Astrocyte (in vitro differentiated cells and primary cell): ENCODE data around the gene CBLN3. TPM values are rescaled to one million over a fixed set of nuclear protein-coding genes. Genes with fewer than 3 reads are reported as not detected.

Experiments
- DNase-seq: peaks from one replicate; pipeline ENCODE4 v3.0.0-alpha.2; 2010; ENCODE audit warnings: low read depth
- FAIRE-seq: peaks from 2 replicates; lab custom pipeline; 2011; peaks lifted over from hg19 to GRCh38; lab: Jason Lieb, UNC
- H2AFZ ChIP-seq: 2 replicates; pipeline ENCODE4 v1.6.0; 2012; ENCODE audit warnings: low read depth, low read length, inconsistent platforms
- H3K27ac ChIP-seq: 2 replicates; pipeline ENCODE4 v1.5.1; 2011; ENCODE audit warnings: low read depth, low read length, inconsistent platforms
- H3K27me3 ChIP-seq: 2 replicates; pipeline ENCODE4 v1.6.0; 2011; ENCODE audit warnings: low read length, inconsistent platforms; ENCODE audit not compliant: insufficient read depth
- H3K36me3 ChIP-seq: 2 replicates; pipeline ENCODE4 v1.5.1; 2011; ENCODE audit warnings: low read length, inconsistent platforms; ENCODE audit not compliant: insufficient read depth
- H3K4me1 ChIP-seq: 2 replicates; pipeline ENCODE4 v1.5.1; 2011; ENCODE audit warnings: low read length, inconsistent platforms; ENCODE audit not compliant: insufficient read depth
- H3K4me2 ChIP-seq: 2 replicates; pipeline ENCODE4 v1.6.0; 2012; ENCODE audit warnings: low read length, inconsistent platforms
- H3K4me3 ChIP-seq: 2 replicates; pipeline ENCODE4 v1.5.1; 2011; ENCODE audit warnings: low read depth, mild to moderate bottlenecking, low read length, inconsistent platforms; ENCODE audit not compliant: insufficient read depth
- H3K79me2 ChIP-seq: 2 replicates; pipeline ENCODE4 v1.6.0; 2012; ENCODE audit warnings: mild to moderate bottlenecking, low read length, inconsistent platforms; ENCODE audit not compliant: insufficient read depth
- H3K9ac ChIP-seq: 2 replicates; pipeline ENCODE4 v1.6.0; 2012; ENCODE audit warnings: mild to moderate bottlenecking, low read length, inconsistent platforms
- H3K9me3 ChIP-seq: 2 replicates; pipeline ENCODE4 v1.5.1; 2012; ENCODE audit warnings: low read depth, mild to moderate bottlenecking, low read length, inconsistent platforms; ENCODE audit not compliant: insufficient read depth
- H4K20me1 ChIP-seq: 2 replicates; pipeline ENCODE4 v1.6.0; 2012; ENCODE audit warnings: low read length, inconsistent platforms; ENCODE audit not compliant: insufficient read depth
- H3K27ac Mint-ChIP-seq: one replicate; pipeline ENCODE4 v1.8.0; 2021; ENCODE audit warnings: mild to moderate bottlenecking, mixed read lengths; ENCODE audit not compliant: unreplicated experiment
- H3K27me3 Mint-ChIP-seq: one replicate; pipeline ENCODE4 v1.8.0; 2021; ENCODE audit warnings: low read depth, mixed read lengths; ENCODE audit not compliant: unreplicated experiment
- H3K36me3 Mint-ChIP-seq: one replicate; pipeline ENCODE4 v1.8.0; 2021; ENCODE audit warnings: low read depth, mixed read lengths; ENCODE audit not compliant: unreplicated experiment
- H3K4me1 Mint-ChIP-seq: one replicate; pipeline ENCODE4 v1.8.0; 2021; ENCODE audit warnings: low read depth, mixed read lengths; ENCODE audit not compliant: unreplicated experiment
- H3K4me3 Mint-ChIP-seq: one replicate; pipeline ENCODE4 v1.8.0; 2021; ENCODE audit warnings: mild to moderate bottlenecking, moderate library complexity, mixed read lengths; ENCODE audit not compliant: unreplicated experiment
- H3K9me3 Mint-ChIP-seq: one replicate; pipeline ENCODE4 v1.8.0; 2021; ENCODE audit warnings: mild to moderate bottlenecking, mixed read lengths; ENCODE audit not compliant: unreplicated experiment
- EZH2 ChIP-seq: IDR thresholded peaks from 2 replicates; pipeline ENCODE4 v1.6.1; 2012; ENCODE audit warnings: mild to moderate bottlenecking, low read length, inconsistent platforms; ENCODE audit not compliant: insufficient read depth
- total RNA-seq: library from RNA; stranded (reverse); gene quantifications from 2 replicates; pipeline ENCODE4 v1.2.1, GENCODE V29; 2021
- TF ChIP-seq, protein P1 (sequence below): IDR thresholded peaks from 2 replicates; pipeline ENCODE4 v1.5.1; 2011; ENCODE audit warnings: low read depth, mild to moderate bottlenecking, inconsistent platforms, low read length, moderate library complexity; ENCODE audit not compliant: insufficient read depth

CBLN3 gene
- total RNA-seq, 1 donor from 2014 or later: 3.9 TPM

DNA sequence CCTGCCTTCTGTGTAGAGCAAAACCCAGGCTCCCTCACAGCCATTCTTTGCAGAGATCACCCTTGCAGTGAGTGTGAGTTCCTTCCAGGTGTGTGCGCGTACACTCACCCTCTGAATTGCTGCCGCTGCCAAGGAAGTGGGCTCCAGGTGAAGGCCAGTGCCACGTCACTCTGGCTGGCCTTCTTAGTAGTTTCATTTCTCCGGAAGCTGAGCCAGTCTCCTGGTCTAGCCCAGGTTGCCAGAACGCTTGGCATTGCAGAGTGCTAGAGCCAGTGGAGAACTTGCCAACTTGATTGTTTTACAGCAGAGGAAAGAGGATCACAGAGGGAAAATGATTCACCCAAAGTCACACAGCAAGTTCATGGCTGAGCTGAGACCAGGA lies 11.0 kb downstream of the CBLN3 start:
- Histone ChIP-seq H2AFZ (no peak overlapping the region), H3K4me2 (no peak overlapping the region), H3K36me3 (no peaks in the 10 kb centered on the region), H4K20me1 (no peaks in the 10 kb centered on the region), H3K9ac (no peak overlapping the region), H3K4me3 (no peak overlapping the region), H3K4me1 (no peaks in the 10 kb centered on the region), H3K9me3 (no peaks in the 10 kb centered on the region), H3K79me2 (no peaks in the 10 kb centered on the region), H3K27me3 (peaks cover 29% of the 10 kb centered on the region), H3K27ac (no peak overlapping the region)
- Mint-ChIP-seq H3K9me3 (peaks cover 2% of the 10 kb centered on the region), H3K36me3 (peaks cover 17% of the 10 kb centered on the region), H3K4me1 (no peaks in the 10 kb centered on the region), H3K27me3 (peaks cover 19% of the 10 kb centered on the region), H3K4me3 (no peak overlapping the region), H3K27ac (no peak overlapping the region)
- FAIRE-seq: no peak
- no peak for TF ChIP-seq EZH2
- TF ChIP-seq, protein P1, sequence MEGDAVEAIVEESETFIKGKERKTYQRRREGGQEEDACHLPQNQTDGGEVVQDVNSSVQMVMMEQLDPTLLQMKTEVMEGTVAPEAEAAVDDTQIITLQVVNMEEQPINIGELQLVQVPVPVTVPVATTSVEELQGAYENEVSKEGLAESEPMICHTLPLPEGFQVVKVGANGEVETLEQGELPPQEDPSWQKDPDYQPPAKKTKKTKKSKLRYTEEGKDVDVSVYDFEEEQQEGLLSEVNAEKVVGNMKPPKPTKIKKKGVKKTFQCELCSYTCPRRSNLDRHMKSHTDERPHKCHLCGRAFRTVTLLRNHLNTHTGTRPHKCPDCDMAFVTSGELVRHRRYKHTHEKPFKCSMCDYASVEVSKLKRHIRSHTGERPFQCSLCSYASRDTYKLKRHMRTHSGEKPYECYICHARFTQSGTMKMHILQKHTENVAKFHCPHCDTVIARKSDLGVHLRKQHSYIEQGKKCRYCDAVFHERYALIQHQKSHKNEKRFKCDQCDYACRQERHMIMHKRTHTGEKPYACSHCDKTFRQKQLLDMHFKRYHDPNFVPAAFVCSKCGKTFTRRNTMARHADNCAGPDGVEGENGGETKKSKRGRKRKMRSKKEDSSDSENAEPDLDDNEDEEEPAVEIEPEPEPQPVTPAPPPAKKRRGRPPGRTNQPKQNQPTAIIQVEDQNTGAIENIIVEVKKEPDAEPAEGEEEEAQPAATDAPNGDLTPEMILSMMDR: no peak
- no peak for DNase-seq

GRCh38 chr14:24417832-24418491 lies 11.5 kb downstream of the CBLN3 start:
- H3K4me2 ChIP-seq: no peak overlapping the region
- Mint-ChIP-seq H3K4me3 (no peak overlapping the region), H3K9me3 (peaks cover 2% of the 10 kb centered on the region), H3K36me3 (peaks cover 17% of the 10 kb centered on the region), H3K4me1 (no peaks in the 10 kb centered on the region), H3K27me3 (peaks cover 19% of the 10 kb centered on the region), H3K27ac (no peak overlapping the region)
- no peak for TF ChIP-seq EZH2
- TF ChIP-seq, protein P1: no peak
- H3K36me3 ChIP-seq: no peaks in the 10 kb centered on the region
- H3K27ac ChIP-seq: no peak overlapping the region
- H3K9ac ChIP-seq: no peak overlapping the region
- H3K79me2 ChIP-seq: no peaks in the 10 kb centered on the region
- peaks cover 26% of the 10 kb centered on the region for H3K27me3 ChIP-seq
- no peaks in the 10 kb centered on the region for H4K20me1 ChIP-seq
- no peak overlapping the region for H2AFZ ChIP-seq
- DNase-seq: no peak
- H3K9me3 ChIP-seq: no peaks in the 10 kb centered on the region
- H3K4me3 ChIP-seq: no peak overlapping the region
- no peaks in the 10 kb centered on the region for H3K4me1 ChIP-seq
- FAIRE-seq: no peak

DNA sequence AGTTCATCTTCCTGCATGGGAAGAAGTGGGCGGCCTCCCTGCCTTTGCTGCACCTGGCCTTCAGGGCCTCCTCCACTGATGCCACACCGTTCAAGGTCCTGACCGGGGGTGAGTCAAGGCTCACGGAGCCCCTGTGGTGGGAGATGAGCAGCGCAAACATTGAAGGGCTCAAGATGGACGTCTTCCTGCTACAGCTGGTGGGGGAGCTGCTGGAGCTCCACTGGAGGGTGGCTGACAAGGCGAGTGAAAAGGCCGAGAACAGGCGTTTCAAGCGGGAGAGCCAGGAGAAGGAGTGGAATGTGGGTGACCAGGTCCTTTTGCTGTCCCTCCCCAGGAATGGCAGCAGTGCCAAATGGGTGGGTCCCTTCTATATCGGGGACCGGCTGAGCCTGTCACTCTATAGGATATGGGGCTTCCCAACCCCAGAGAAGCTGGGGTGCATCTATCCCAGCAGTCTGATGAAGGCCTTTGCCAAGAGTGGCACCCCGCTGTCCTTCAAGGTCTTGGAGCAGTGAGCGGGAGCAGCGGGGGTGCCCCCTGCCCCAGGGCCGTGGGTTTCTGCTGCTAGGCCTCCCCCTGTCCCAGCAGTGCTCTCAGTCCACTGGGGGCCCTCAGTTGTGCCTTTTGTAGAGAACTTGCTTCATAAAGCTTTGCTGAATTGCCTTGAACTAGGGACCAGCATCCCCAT lies 12.4 kb downstream of the CBLN3 start:
- Histone ChIP-seq H3K4me3 (no peak overlapping the region), H4K20me1 (no peaks in the 10 kb centered on the region), H3K27ac (no peak overlapping the region), H3K27me3 (peaks cover 17% of the 10 kb centered on the region), H3K4me2 (no peak overlapping the region), H3K4me1 (no peaks in the 10 kb centered on the region), H3K79me2 (no peaks in the 10 kb centered on the region), H2AFZ (no peak overlapping the region), H3K36me3 (no peaks in the 10 kb centered on the region), H3K9me3 (no peaks in the 10 kb centered on the region), H3K9ac (no peak overlapping the region)
- TF ChIP-seq EZH2: no peak
- TF ChIP-seq, protein P1: no peak
- Mint-ChIP-seq H3K36me3 (peaks cover 25% of the 10 kb centered on the region), H3K27ac (no peak overlapping the region), H3K4me1 (no peaks in the 10 kb centered on the region), H3K9me3 (peaks cover 2% of the 10 kb centered on the region), H3K27me3 (peaks cover 19% of the 10 kb centered on the region), H3K4me3 (peak overlapping the region; percentile 57)
- FAIRE-seq (no peak), DNase-seq (no peak)
